ENCODE results near the gene SIGLECL1. TPM values are rescaled to one million over a fixed set of nuclear protein-coding genes. Genes with fewer than 3 reads are reported as not detected.

Gene SIGLECL1
- polyA plus RNA-seq, 3 donors = 0.16 TPM; not detected in 2

- no peak overlapping the region for H3K4me3 Mint-ChIP-seq
- H3K9me3 Mint-ChIP-seq = peaks cover 0 to 1% (median 0%) of the 10 kb centered on the region in 7 donors
- Histone ChIP-seq H3K36me3 (replicated peaks in 1 of 2; ENCODE audit: control insufficient read depth in 1 of 2, insufficient read depth in 2 of 2, low read length in 2 of 2) (no peaks in the 10 kb centered on the region), H3K4me2 (replicated peaks; ENCODE audit: extremely low read depth, low read length, poor library complexity, severe bottlenecking) (no peak overlapping the region), H3K27me3 (ENCODE audit: control insufficient read depth in 2 of 2, insufficient read depth in 2 of 2, low read length in 2 of 2) (no peaks in the 10 kb centered on the region), H3K9me3 (replicated peaks in 1 of 2; ENCODE audit: control insufficient read depth in 1 of 2, insufficient read depth in 1 of 2, low read length in 2 of 2) (peaks cover 0 to under 1% of the 10 kb centered on the region in 2 donors), H3K9ac (ENCODE audit: insufficient read depth, low read length, poor library complexity, severe bottlenecking) (no peak overlapping the region), H4K20me1 (ENCODE audit: insufficient read depth, low read length) (no peaks in the 10 kb centered on the region), H3K4me1 (ENCODE audit: control insufficient read depth in 1 of 2, insufficient read depth in 2 of 2, low read length in 2 of 2) (peaks cover 12 to 30% of the 10 kb centered on the region in 2 donors), H3K4me3 (replicated peaks in 1 of 3; ENCODE audit: low read depth in 2 of 3, low read length in 3 of 3) (no peak overlapping the region), H2AFZ (ENCODE audit: insufficient read depth, low read depth, low read length, poor library complexity, severe bottlenecking) (no peak overlapping the region), H3K27ac (ENCODE audit: low read depth in 1 of 2, low read length in 2 of 2) (no peak overlapping the region), H3K79me2 (ENCODE audit: insufficient read depth, low read length) (no peaks in the 10 kb centered on the region)
- H3K4me1 Mint-ChIP-seq = peaks cover 28% of the 10 kb centered on the region
- WGBS (ENCODE audit: insufficient coverage) = 75% methylated on average over 1 of the region's 2 CpGs
- intact Hi-C loops (cut with micrococcal nuclease) = loop anchor here in 1 of 2 donors (10.0 kb wide), 1 partner anchor 51 kb away; no protein-coding TSS in a partner anchor
- H3K36me3 Mint-ChIP-seq = peaks cover under 1 to 3% of the 10 kb centered on the region in 2 donors
- DNase-seq = no peak
- H3K27ac Mint-ChIP-seq = no peak overlapping the region
- TF ChIP-seq CTCF (IDR thresholded peaks at IDR 0.05) = no peak
- peaks cover 0 to 2% (median 0%) of the 10 kb centered on the region in 3 donors for H3K27me3 Mint-ChIP-seq (ENCODE audit: low read depth in 3 of 3)
These were observed 5.3 kb downstream of the SIGLECL1 start for GRCh38 chr19:51256155-51256625.

- no peak for DNase-seq
- H3K27me3 Mint-ChIP-seq (ENCODE audit: low read depth in 3 of 3) = peaks cover 0 to 2% (median 1%) of the 10 kb centered on the region in 3 donors
- Histone ChIP-seq H2AFZ (ENCODE audit: insufficient read depth, low read depth, low read length, poor library complexity, severe bottlenecking) (no peak overlapping the region), H3K79me2 (ENCODE audit: insufficient read depth, low read length) (no peaks in the 10 kb centered on the region), H3K9me3 (replicated peaks in 1 of 2; ENCODE audit: control insufficient read depth in 1 of 2, insufficient read depth in 1 of 2, low read length in 2 of 2) (no peaks in the 10 kb centered on the region), H3K27ac (ENCODE audit: low read depth in 1 of 2, low read length in 2 of 2) (no peak overlapping the region), H3K4me1 (ENCODE audit: control insufficient read depth in 1 of 2, insufficient read depth in 2 of 2, low read length in 2 of 2) (peaks cover 12 to 29% of the 10 kb centered on the region in 2 donors), H3K9ac (ENCODE audit: insufficient read depth, low read length, poor library complexity, severe bottlenecking) (no peak overlapping the region), H4K20me1 (ENCODE audit: insufficient read depth, low read length) (no peaks in the 10 kb centered on the region), H3K4me3 (replicated peaks in 1 of 3; ENCODE audit: low read depth in 2 of 3, low read length in 3 of 3) (no peak overlapping the region), H3K4me2 (replicated peaks; ENCODE audit: extremely low read depth, low read length, poor library complexity, severe bottlenecking) (no peak overlapping the region), H3K36me3 (replicated peaks in 1 of 2; ENCODE audit: control insufficient read depth in 1 of 2, insufficient read depth in 2 of 2, low read length in 2 of 2) (no peaks in the 10 kb centered on the region), H3K27me3 (ENCODE audit: control insufficient read depth in 2 of 2, insufficient read depth in 2 of 2, low read length in 2 of 2) (no peaks in the 10 kb centered on the region)
- WGBS (ENCODE audit: insufficient coverage) = 100% methylated on average over 1 of the region's 2 CpGs
- intact Hi-C loops (cut with micrococcal nuclease) = loop anchor here in 1 of 2 donors (10.0 kb wide), 1 partner anchor 53 kb away; no protein-coding TSS in a partner anchor
- no peak overlapping the region for H3K4me3 Mint-ChIP-seq
- no peaks in the 10 kb centered on the region for H3K36me3 Mint-ChIP-seq
- peaks cover 0 to 2% (median 0%) of the 10 kb centered on the region in 7 donors for H3K9me3 Mint-ChIP-seq
- no peak for TF ChIP-seq CTCF (IDR thresholded peaks at IDR 0.05)
- H3K27ac Mint-ChIP-seq = peak overlapping the region in 1 of 7 donors; percentile 41
- peaks cover 25% of the 10 kb centered on the region for H3K4me1 Mint-ChIP-seq
These were observed 6.6 kb downstream of the SIGLECL1 start for GRCh38 chr19:51257471-51257870.

Data from CD14-positive monocyte (primary cell).